Thoracic aorta (tissue), 2 donors: Measurements from ENCODE around the gene ZNF367. TPM values are rescaled to one million over a fixed set of nuclear protein-coding genes. Genes with fewer than 3 reads are reported as not detected.

Source experiments
- ATAC-seq: fragments of 150-250 bp; one replicate; pipeline ENCODE4 v1.8.0; 2017; ENCODE audit warnings: low read depth; ENCODE audit not compliant: insufficient number of reproducible peaks, low FRiP score
- DNase-seq: peaks from one replicate; pipeline ENCODE4 v3.0.0-alpha.2; 2020; ENCODE audit warnings: low spot score
- H3K27ac ChIP-seq, 2 donors: fragments of 200-600 bp; sonication (generic); 1 replicate in 1 of 2; 2 replicates in 1 of 2; pipeline ENCODE4 v1.5.1; 2016; ENCODE audit warnings: mild to moderate bottlenecking in 2 of 2, moderate library complexity in 2 of 2
- H3K27me3 ChIP-seq: fragments of 200-600 bp; sonication (generic); replicated peaks from 2 replicates; pipeline ENCODE4 v1.6.0; 2016; ENCODE audit warnings: mild to moderate bottlenecking; ENCODE audit not compliant: insufficient read depth
- H3K36me3 ChIP-seq: fragments of 200-600 bp; sonication (generic); one replicate; pipeline ENCODE4 v1.5.1; 2016
- H3K4me1 ChIP-seq, 2 donors: fragments of 200-600 bp; sonication (generic); 1 replicate in 1 of 2; 2 replicates in 1 of 2; pipeline versions ENCODE4 v1.5.1 to v1.6.0; 2016; ENCODE audit warnings: low read depth in 2 of 2, mild to moderate bottlenecking in 1 of 2; ENCODE audit not compliant: control insufficient read depth in 1 of 2
- H3K4me3 ChIP-seq: fragments of 200-600 bp; sonication (generic); 2 replicates; pipeline ENCODE4 v1.5.1; 2016; ENCODE audit warnings: mild to moderate bottlenecking
- H3K9me3 ChIP-seq: fragments of 200-600 bp; sonication (generic); 2 replicates; pipeline ENCODE4 v1.5.1; 2016
- CTCF ChIP-seq: fragments of 200-600 bp; sonication (generic); IDR thresholded peaks from one replicate; pipeline ENCODE4 v1.5.1; 2019; ENCODE audit warnings: antibody characterized with exemption
- total RNA-seq, 2 donors: library from RNA; depleted of rRNA; stranded (reverse); fragments of >200 nt; gene quantifications; one replicate each; pipeline versions ENCODE4 v1.1.0 to v1.2.3, GENCODE V29; 2016

Gene ZNF367
- total RNA-seq, 2 donors from 2014 or later: 1.3 to 2.6 TPM

DNA sequence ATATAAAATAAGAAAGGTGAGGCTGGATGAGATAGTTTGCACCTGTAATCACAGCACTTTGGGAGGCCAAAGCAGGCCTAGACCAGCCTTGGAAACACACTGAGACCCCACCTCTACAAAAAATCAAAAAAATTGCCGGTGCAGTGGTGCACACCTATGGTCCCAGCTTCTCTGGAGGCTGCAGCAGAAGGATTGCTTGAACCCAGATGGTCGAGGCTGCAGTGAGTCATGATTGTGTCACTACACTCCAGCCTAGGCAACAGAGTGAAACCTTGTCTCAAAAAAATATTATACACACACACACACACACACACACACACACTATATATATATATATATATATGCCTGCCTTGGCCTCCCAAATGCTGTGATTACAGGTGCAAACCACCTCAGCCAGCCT lies 36.0 kb downstream of the ZNF367 start:
- no peak for TF ChIP-seq CTCF
- H3K9me3 ChIP-seq: no peaks in the 10 kb centered on the region
- H3K27me3 ChIP-seq: no peaks in the 10 kb centered on the region
- ATAC-seq: no peak
- no peak for DNase-seq
- H3K4me1 ChIP-seq: peaks cover 7 to 27% of the 10 kb centered on the region in 2 donors
- H3K4me3 ChIP-seq: peak overlapping the region; percentile 87
- H3K36me3 ChIP-seq: no peaks in the 10 kb centered on the region
- no peak overlapping the region for H3K27ac ChIP-seq

- no peak for ATAC-seq
- no peak for DNase-seq
- no peak for TF ChIP-seq CTCF
- Histone ChIP-seq H3K4me3 (no peak overlapping the region), H3K27me3 (no peaks in the 10 kb centered on the region), H3K4me1 (peaks cover 10 to 32% of the 10 kb centered on the region in 2 donors), H3K27ac (no peak overlapping the region), H3K9me3 (no peaks in the 10 kb centered on the region), H3K36me3 (no peaks in the 10 kb centered on the region)
Measured at GRCh38 chr9:96381696-96382095, 36.5 kb downstream of the ZNF367 start.

DNA sequence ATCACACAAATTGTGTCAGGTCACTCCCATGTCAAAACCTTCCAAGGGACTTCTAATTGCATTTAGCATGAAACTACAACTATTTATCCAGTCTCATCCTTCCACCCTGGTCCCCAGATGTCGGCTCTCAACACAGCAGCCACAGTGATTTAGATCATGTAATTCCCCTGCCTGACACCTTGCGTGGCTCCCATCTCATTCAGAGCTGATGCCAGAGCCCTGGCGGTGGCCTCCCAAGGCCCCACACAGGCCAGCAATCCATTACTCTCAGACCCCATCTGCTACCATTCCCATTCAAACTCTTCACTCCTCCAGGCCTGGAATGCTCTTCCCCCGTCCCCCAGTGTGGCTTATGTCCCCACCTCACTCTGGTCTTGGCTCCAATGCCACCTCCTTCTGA lies 37.0 kb downstream of the ZNF367 start:
- no peak for TF ChIP-seq CTCF
- ATAC-seq (no peak), DNase-seq (no peak)
- H3K4me1 ChIP-seq: peaks cover 10 to 33% of the 10 kb centered on the region in 2 donors
- H3K36me3 ChIP-seq: no peaks in the 10 kb centered on the region
- no peak overlapping the region for H3K27ac ChIP-seq
- no peaks in the 10 kb centered on the region for H3K9me3 ChIP-seq
- H3K4me3 ChIP-seq: no peak overlapping the region
- H3K27me3 ChIP-seq: no peaks in the 10 kb centered on the region

GRCh38 chr9:96379461-96379860 lies 38.7 kb downstream of the ZNF367 start:
- DNase-seq (no peak), ATAC-seq (no peak)
- no peak for TF ChIP-seq CTCF
- Histone ChIP-seq H3K9me3 (no peaks in the 10 kb centered on the region), H3K36me3 (no peaks in the 10 kb centered on the region), H3K27ac (no peak overlapping the region), H3K4me3 (no peak overlapping the region), H3K27me3 (no peaks in the 10 kb centered on the region), H3K4me1 (peaks cover 10 to 33% of the 10 kb centered on the region in 2 donors)

DNA sequence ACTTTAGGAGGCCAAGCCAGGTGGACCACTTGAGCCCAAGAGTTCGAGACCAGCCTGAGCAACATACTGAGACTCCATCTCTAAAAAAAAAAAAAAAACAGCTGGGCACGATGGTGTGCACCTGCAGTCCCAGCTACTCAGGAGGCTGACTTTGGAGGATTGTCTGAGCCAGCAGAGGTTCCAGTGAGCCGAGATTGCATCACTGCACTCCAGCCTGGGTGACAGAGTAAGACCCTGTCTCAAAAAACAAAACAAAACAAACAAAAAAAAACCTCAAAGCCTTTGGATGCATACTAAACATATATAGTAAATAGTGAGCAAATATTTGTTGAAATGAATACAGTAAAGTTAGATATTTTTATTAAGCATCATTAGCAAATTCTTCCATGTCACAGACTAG lies 40.0 kb downstream of the ZNF367 start:
- Histone ChIP-seq H3K27me3 (no peaks in the 10 kb centered on the region), H3K36me3 (no peaks in the 10 kb centered on the region), H3K4me1 (peaks cover 10 to 33% of the 10 kb centered on the region in 2 donors), H3K4me3 (no peak overlapping the region), H3K27ac (peak overlapping the region in 1 of 2 donors; percentile 20), H3K9me3 (no peaks in the 10 kb centered on the region)
- DNase-seq (no peak), ATAC-seq (no peak)
- no peak for TF ChIP-seq CTCF
